ENCODE data around the gene BLOC1S5. TPM values are rescaled to one million over a fixed set of nuclear protein-coding genes. Genes with fewer than 3 reads are reported as not detected.

The BLOC1S5 gene
- total and polyA plus RNA-seq, 9 of the 15 experiments (the other 6 are each of a cell fraction or from before 2014, with no cell fraction given), result 8.5 to 41.0 (median 27.7) TPM

DNA sequence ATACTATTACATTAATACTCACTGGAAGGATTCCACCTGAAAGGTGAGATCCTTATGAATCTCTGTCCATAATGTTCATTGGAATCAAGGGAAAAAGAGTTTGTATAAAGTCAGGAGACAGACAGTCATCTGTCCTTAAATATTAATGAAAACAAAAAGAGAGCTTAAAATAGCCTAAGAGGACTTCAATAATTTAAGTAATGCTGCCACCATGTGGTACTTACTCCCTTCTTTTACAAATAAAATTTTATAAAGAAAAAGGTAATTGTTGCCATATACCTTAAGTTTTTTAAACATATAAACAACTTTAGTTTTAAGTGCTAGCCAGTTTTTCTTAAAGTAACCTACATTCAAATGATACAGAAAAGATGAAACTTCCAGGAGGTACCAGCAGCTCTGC, 5.1 kb downstream of the BLOC1S5 start (continued):
- TF ChIP-seq, protein P1, sequence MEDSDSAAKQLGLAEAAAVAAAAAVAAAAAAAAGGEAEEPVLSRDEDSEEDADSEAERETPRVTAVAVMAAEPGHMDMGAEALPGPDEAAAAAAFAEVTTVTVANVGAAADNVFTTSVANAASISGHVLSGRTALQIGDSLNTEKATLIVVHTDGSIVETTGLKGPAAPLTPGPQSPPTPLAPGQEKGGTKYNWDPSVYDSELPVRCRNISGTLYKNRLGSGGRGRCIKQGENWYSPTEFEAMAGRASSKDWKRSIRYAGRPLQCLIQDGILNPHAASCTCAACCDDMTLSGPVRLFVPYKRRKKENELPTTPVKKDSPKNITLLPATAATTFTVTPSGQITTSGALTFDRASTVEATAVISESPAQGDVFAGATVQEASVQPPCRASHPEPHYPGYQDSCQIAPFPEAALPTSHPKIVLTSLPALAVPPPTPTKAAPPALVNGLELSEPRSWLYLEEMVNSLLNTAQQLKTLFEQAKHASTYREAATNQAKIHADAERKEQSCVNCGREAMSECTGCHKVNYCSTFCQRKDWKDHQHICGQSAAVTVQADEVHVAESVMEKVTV (CRISPR knock-in tag; IDR thresholded peaks at IDR 0.05), result peak; percentile 59

DNA sequence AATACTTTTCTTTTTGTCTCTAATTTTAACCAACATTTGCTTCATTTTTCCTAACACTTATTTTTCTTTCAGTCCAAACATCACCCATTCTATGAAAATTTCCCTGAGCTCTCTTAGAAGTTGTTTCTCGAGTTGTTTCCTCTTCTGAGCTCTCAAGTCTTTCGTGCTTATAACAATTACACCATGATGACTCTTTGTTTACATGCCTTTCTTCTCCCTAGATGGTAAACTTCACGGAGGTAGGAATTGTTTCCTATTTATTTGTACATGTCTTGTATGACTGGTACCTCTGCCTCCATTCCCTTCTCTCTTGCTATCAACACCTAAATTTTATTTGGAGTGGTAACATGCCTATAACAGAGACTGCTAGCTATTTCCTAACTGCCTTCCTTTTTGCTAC, 6.4 kb downstream of the BLOC1S5 start:
- H3K9ac ChIP-seq (ENCODE audit: insufficient read depth in 1 of 2, low read depth in 2 of 2, low read length in 2 of 2), result no peak overlapping the region
- in situ Hi-C loops (cut with MboI), result no loop called here

More for the DNA sequence above, 6.4 kb downstream of the BLOC1S5 start:
- 94% methylated on average over 3 of the region's 3 CpGs for WGBS (ENCODE audit: insufficient coverage, low coverage, missing lambda C conversion rate)
- POLR2A ChIA-PET, result no interaction called here
- CTCF ChIA-PET (ENCODE audit: low intra/inter-chr PET ratio), result no interaction called here
- no peak overlapping the region for H3K27ac ChIP-seq (ENCODE audit: extremely low read depth, low read depth, low read length)
- no peak for FAIRE-seq
- H3K4me1 ChIP-seq (replicated peaks in 1 of 2; ENCODE audit: control insufficient read depth in 2 of 2, insufficient read depth in 2 of 2, low read length in 2 of 2), result peaks cover 0 to 4% of the 10 kb centered on the region in 2 experiments; a peak in 2 of 5 replicates
- no peaks in the 10 kb centered on the region for H3K9me3 ChIP-seq (replicated peaks; ENCODE audit: control insufficient read depth, insufficient read depth, low read depth, low read length)
- no peak overlapping the region for H3K4me2 ChIP-seq (ENCODE audit: insufficient read depth, low read length)
- intact Hi-C loops (cut with micrococcal nuclease), result no loop called here
- no peaks in the 10 kb centered on the region for H3K27me3 ChIP-seq (ENCODE audit: control insufficient read depth in 2 of 2, insufficient read depth in 2 of 2, low read length in 2 of 2)
- H2AFZ ChIP-seq (ENCODE audit: low read depth, low read length), result no peak overlapping the region
- H3K4me3 ChIP-seq, result no peak overlapping the region
- H3K36me3 ChIP-seq (ENCODE audit: control insufficient read depth, insufficient read depth, low read length), result peaks cover 62% of the 10 kb centered on the region
- BruUV-seq (replicated peaks), result no TSS peak
- no peaks in the 10 kb centered on the region for H3K9me1 ChIP-seq (ENCODE audit: control insufficient read depth, insufficient read depth, low read length)
- no peak for ATAC-seq
- peaks cover 10% of the 10 kb centered on the region for H3K79me2 ChIP-seq (ENCODE audit: control insufficient read depth, insufficient read depth, low read length)
- TF ChIP-seq CAMTA2 (CRISPR knock-in tag; conservative IDR thresholded peaks at IDR 0.05), result no peak
- no peak for TF ChIP-seq CCNT2 (IDR thresholded peaks at IDR 0.05; ENCODE audit: borderline replicate concordance, extremely low read depth, insufficient read length, low read depth, low read length)
- TF ChIP-seq, protein P2, sequence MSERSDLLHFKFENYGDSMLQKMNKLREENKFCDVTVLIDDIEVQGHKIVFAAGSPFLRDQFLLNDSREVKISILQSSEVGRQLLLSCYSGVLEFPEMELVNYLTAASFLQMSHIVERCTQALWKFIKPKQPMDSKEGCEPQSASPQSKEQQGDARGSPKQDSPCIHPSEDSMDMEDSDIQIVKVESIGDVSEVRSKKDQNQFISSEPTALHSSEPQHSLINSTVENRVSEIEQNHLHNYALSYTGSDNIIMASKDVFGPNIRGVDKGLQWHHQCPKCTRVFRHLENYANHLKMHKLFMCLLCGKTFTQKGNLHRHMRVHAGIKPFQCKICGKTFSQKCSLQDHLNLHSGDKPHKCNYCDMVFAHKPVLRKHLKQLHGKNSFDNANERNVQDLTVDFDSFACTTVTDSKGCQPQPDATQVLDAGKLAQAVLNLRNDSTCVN (CRISPR knock-in tag; IDR thresholded peaks at IDR 0.05), result no peak
- no peak for TF ChIP-seq TSC22D4 (tag; IDR thresholded peaks at IDR 0.05)
- no peak for TF ChIP-seq DIDO1 (tag; IDR thresholded peaks at IDR 0.05; ENCODE audit: low read depth)
- no peak for DNase-seq (ENCODE audit: extremely low read depth in 1 of 4, low spot score in 3 of 4)
- H4K20me1 ChIP-seq (replicated peaks; ENCODE audit: control insufficient read depth, insufficient read depth, low read length), result no peaks in the 10 kb centered on the region
